ENCODE results near the gene EIF3I. TPM values are rescaled to one million over a fixed set of nuclear protein-coding genes. Genes with fewer than 3 reads are reported as not detected.
A peak's percentile ranks its signal among the peaks of the same experiment; 100 is the strongest.

EIF3I gene
- 104 TPM for total RNA-seq
- long read RNA-seq, transcript EIF3I-202 (11 exons, 1,458 nt) = major isoform, 82 of 108 reads
- long read RNA-seq, partial matches to known transcripts = 23 of 108 reads
- long read RNA-seq, other reads (novel, unspliced or antisense) = 3 of 108 reads

GRCh38 chr1:32221980-32222755 is at the start of gene EIF3I, which contains the start of gene TMEM234:
TSS of gene EIF3I (plus strand) at chr1:32222407. CDS start at chr1:32222442, 35 bp downstream.
TSS of gene TMEM234 (minus strand) at chr1:32222353. CDS start at chr1:32222322, 31 bp downstream.
- intact Hi-C loops (cut with micrococcal nuclease) = no loop called here
- DNase-seq (peak; percentile 94), ATAC-seq (peak; percentile 95)

- DNase-seq (no peak), ATAC-seq (no peak)
- intact Hi-C loops (cut with micrococcal nuclease) = no loop called here
These were observed 49.5 kb upstream of the EIF3I start for GRCh38 chr1:32172621-32173245.

GRCh38 chr1:32178380-32179192 is 43.6 kb upstream of the EIF3I start:
- ATAC-seq (no peak), DNase-seq (no peak)
- intact Hi-C loops (cut with micrococcal nuclease) = no loop called here

GRCh38 chr1:32179193-32179442 is 43.1 kb upstream of the EIF3I start:
- intact Hi-C loops (cut with micrococcal nuclease) = no loop called here
- DNase-seq (no peak), ATAC-seq (peak; percentile 22)

- intact Hi-C loops (cut with micrococcal nuclease) = no loop called here
- peak; percentile 98 for DNase-seq
- peak; percentile 95 for ATAC-seq
These were observed 42.6 kb upstream of the EIF3I start, which contains the start of gene TXLNA for GRCh38 chr1:32179443-32180185. TSS of gene TXLNA (plus strand) at chr1:32179675. CDS start at chr1:32180346, 671 bp downstream.

- intact Hi-C loops (cut with micrococcal nuclease) = no loop called here
- DNase-seq (peak; percentile 61), ATAC-seq (peak; percentile 42)
These were observed 41.8 kb upstream of the EIF3I start for GRCh38 chr1:32180186-32181060.

- intact Hi-C loops (cut with micrococcal nuclease) = no loop called here
- DNase-seq (no peak), ATAC-seq (no peak)
These were observed 41.1 kb upstream of the EIF3I start for GRCh38 chr1:32181065-32181464.

GRCh38 chr1:32181563-32181962 is 40.6 kb upstream of the EIF3I start:
- ATAC-seq (no peak), DNase-seq (no peak)
- intact Hi-C loops (cut with micrococcal nuclease) = no loop called here

- ATAC-seq (no peak), DNase-seq (no peak)
- intact Hi-C loops (cut with micrococcal nuclease) = no loop called here
These were observed 40.1 kb upstream of the EIF3I start for GRCh38 chr1:32182060-32182459.

GRCh38 chr1:32184650-32185049 is 37.6 kb upstream of the EIF3I start:
- intact Hi-C loops (cut with micrococcal nuclease) = no loop called here
- ATAC-seq (no peak), DNase-seq (no peak)

GRCh38 chr1:32186077-32186476 is 36.1 kb upstream of the EIF3I start:
- ATAC-seq (no peak), DNase-seq (no peak)
- intact Hi-C loops (cut with micrococcal nuclease) = no loop called here

- intact Hi-C loops (cut with micrococcal nuclease) = no loop called here
- no peak for DNase-seq
- no peak for ATAC-seq
These were observed 35.7 kb upstream of the EIF3I start for GRCh38 chr1:32186491-32186890.

GRCh38 chr1:32187850-32188249 is 34.4 kb upstream of the EIF3I start:
- ATAC-seq = no peak
- DNase-seq = no peak
- intact Hi-C loops (cut with micrococcal nuclease) = no loop called here

- intact Hi-C loops (cut with micrococcal nuclease) = no loop called here
- no peak for ATAC-seq
- no peak for DNase-seq
These were observed 29.8 kb upstream of the EIF3I start for GRCh38 chr1:32192220-32192948.

- ATAC-seq (no peak), DNase-seq (no peak)
- intact Hi-C loops (cut with micrococcal nuclease) = no loop called here
These were observed 27.2 kb upstream of the EIF3I start for GRCh38 chr1:32194984-32195383.

- ATAC-seq (no peak), DNase-seq (no peak)
- intact Hi-C loops (cut with micrococcal nuclease) = no loop called here
These were observed 26.7 kb upstream of the EIF3I start for GRCh38 chr1:32195531-32195930.

GRCh38 chr1:32195972-32196823 is 26.0 kb upstream of the EIF3I start:
- DNase-seq (no peak), ATAC-seq (no peak)
- intact Hi-C loops (cut with micrococcal nuclease) = no loop called here

All from left ventricle myocardium superior (tissue), 1 donor.